Neuronal stem cell (in vitro differentiated cells): ENCODE results near the gene FGB.

Experiments
- DNase-seq: peaks from one replicate; pipeline ENCODE4 v3.0.0-alpha.2; 2013; ENCODE audit warnings: low spot score
- H2AFZ ChIP-seq: one replicate; pipeline ENCODE4 v1.6.1; 2013; ENCODE audit warnings: mild to moderate bottlenecking, low read length, inconsistent platforms
- H2AK5ac ChIP-seq: 2 replicates; pipeline ENCODE4 v1.6.1; 2013; ENCODE audit warnings: low read depth, mild to moderate bottlenecking, inconsistent platforms, low read length, moderate library complexity, mixed read lengths
- H2BK120ac ChIP-seq: 2 replicates; pipeline ENCODE4 v1.6.1; 2013; ENCODE audit warnings: low read depth, mild to moderate bottlenecking, inconsistent platforms, low read length, moderate library complexity, mixed read lengths
- H2BK12ac ChIP-seq: one replicate; pipeline ENCODE4 v1.6.1; 2013; ENCODE audit warnings: low read length, inconsistent platforms
- H2BK15ac ChIP-seq: 2 replicates; pipeline ENCODE4 v1.6.1; 2013; ENCODE audit warnings: mild to moderate bottlenecking, low read length, inconsistent platforms, mixed read lengths
- H2BK5ac ChIP-seq: one replicate; pipeline ENCODE4 v1.6.1; 2013; ENCODE audit warnings: inconsistent platforms, mild to moderate bottlenecking, low read length, moderate library complexity
- H3K14ac ChIP-seq: one replicate; pipeline ENCODE4 v1.6.1; 2013; ENCODE audit warnings: low read length, inconsistent platforms
- H3K18ac ChIP-seq: 2 replicates; pipeline ENCODE4 v1.6.1; 2013; ENCODE audit warnings: low read length, inconsistent platforms
- H3K23ac ChIP-seq: 2 replicates; pipeline ENCODE4 v1.6.1; 2013; ENCODE audit warnings: low read depth, mild to moderate bottlenecking, mixed read lengths, low read length, inconsistent platforms; ENCODE audit not compliant: poor library complexity
- H3K27ac ChIP-seq: replicated peaks from 3 replicates; pipeline ENCODE4 v1.5.1; 2013; ENCODE audit warnings: low read length, inconsistent platforms
- H3K27me3 ChIP-seq, 3 experiments: 2 replicates each; pipeline ENCODE4 v1.6.1; 2013; ENCODE audit warnings: low read length in 3 of 3, mild to moderate bottlenecking in 2 of 3, inconsistent platforms in 1 of 3, low read depth in 1 of 3, mixed read lengths in 1 of 3, moderate library complexity in 1 of 3; ENCODE audit not compliant: control insufficient read depth in 3 of 3, insufficient read depth in 3 of 3
- H3K36me3 ChIP-seq, 2 donors: replicated peaks in 1 of 2; 2 replicates each; pipeline ENCODE4 v1.6.1; 2013; ENCODE audit warnings: low read length in 2 of 2; ENCODE audit not compliant: control insufficient read depth in 2 of 2, insufficient read depth in 2 of 2
- H3K4ac ChIP-seq: 2 replicates; pipeline ENCODE4 v1.6.1; 2013; ENCODE audit warnings: inconsistent platforms, mild to moderate bottlenecking, low read length, moderate library complexity
- H3K4me1 ChIP-seq, 2 donors: 1 replicate in 1 of 2; 2 replicates in 1 of 2; pipeline ENCODE4 v1.6.1; 2013; ENCODE audit warnings: low read length in 2 of 2, low read depth in 1 of 2; ENCODE audit not compliant: control insufficient read depth in 2 of 2, insufficient read depth in 1 of 2
- H3K4me2 ChIP-seq: one replicate; pipeline ENCODE4 v1.6.1; 2013; ENCODE audit warnings: mild to moderate bottlenecking, low read length, inconsistent platforms; ENCODE audit not compliant: insufficient read depth, poor library complexity, severe bottlenecking
- H3K4me3 ChIP-seq, 2 donors: 2 replicates each; pipeline ENCODE4 v1.5.1; 2013; ENCODE audit warnings: low read length in 2 of 2, mild to moderate bottlenecking in 2 of 2, inconsistent platforms in 1 of 2, moderate library complexity in 1 of 2
- H3K79me1 ChIP-seq: one replicate; pipeline ENCODE4 v1.6.1; 2013; ENCODE audit warnings: low read depth, mild to moderate bottlenecking, inconsistent platforms, low read length, moderate library complexity
- H3K9ac ChIP-seq: one replicate; pipeline ENCODE4 v1.6.1; 2013; ENCODE audit warnings: mild to moderate bottlenecking, low read depth, low read length, inconsistent platforms; ENCODE audit not compliant: poor library complexity
- H3K9me3 ChIP-seq, 2 donors: replicated peaks in 1 of 2; 2 replicates each; pipeline versions ENCODE3 to v1.6.1; 2013; ENCODE audit warnings: low read length in 2 of 2, mild to moderate bottlenecking in 2 of 2, inconsistent platforms in 1 of 2, low read depth in 1 of 2, mixed read lengths in 1 of 2, moderate library complexity in 1 of 2; ENCODE audit not compliant: control insufficient read depth in 2 of 2, insufficient read depth in 1 of 2
- H4K8ac ChIP-seq: one replicate; pipeline ENCODE4 v1.6.1; 2013; ENCODE audit warnings: low read depth, mild to moderate bottlenecking, inconsistent platforms, low read length, moderate library complexity
- H4K91ac ChIP-seq: one replicate; pipeline ENCODE4 v1.6.1; 2013; ENCODE audit warnings: low read length, low read depth, mild to moderate bottlenecking, inconsistent platforms; ENCODE audit not compliant: poor library complexity
- WGBS, 2 donors: extraction: QIAGEN DNeasy Blood & Tissue Kit; methylation state at CpG; one replicate each; pipeline ENCODE4 v1.1.7; 2013; ENCODE audit warnings: missing lambda C conversion rate in 2 of 2, mixed read lengths in 1 of 2; ENCODE audit not compliant: insufficient read length in 2 of 2, insufficient replicate concordance in 1 of 2; ENCODE audit errors: extremely low coverage in 2 of 2; 5-methylcytosine and 5-hydroxymethylcytosine counted together

Gene FGB

GRCh38 chr4:154521607-154522006, 41.2 kb upstream of the FGB start:
- Histone ChIP-seq H2AFZ (no peak overlapping the region), H3K23ac (no peak overlapping the region), H3K9me3 (no peaks in the 10 kb centered on the region), H2AK5ac (no peak overlapping the region), H3K79me1 (no peaks in the 10 kb centered on the region), H3K14ac (no peak overlapping the region), H2BK5ac (no peak overlapping the region), H3K36me3 (no peaks in the 10 kb centered on the region), H3K27ac (no peak overlapping the region), H3K18ac (no peak overlapping the region), H4K91ac (no peak overlapping the region), H3K27me3 (no peaks in the 10 kb centered on the region), H2BK12ac (no peak overlapping the region), H3K4me2 (no peak overlapping the region), H2BK120ac (no peak overlapping the region), H3K4me3 (no peak overlapping the region), H2BK15ac (no peak overlapping the region), H3K4ac (no peak overlapping the region), H3K4me1 (peaks cover 2 to 22% of the 10 kb centered on the region in 2 donors), H3K9ac (no peak overlapping the region), H4K8ac (no peak overlapping the region)
- no peak for DNase-seq

GRCh38 chr4:154526151-154526550, 36.7 kb upstream of the FGB start:
- no CpG with 5 or more reads among the region's 2 CpGs for WGBS, 2 donors
- H3K27me3 ChIP-seq, result no peaks in the 10 kb centered on the region
- H2AK5ac ChIP-seq, result no peak overlapping the region
- H3K27ac ChIP-seq, result no peak overlapping the region
- peaks cover 2 to 11% of the 10 kb centered on the region in 2 donors for H3K4me1 ChIP-seq
- no peak overlapping the region for H2BK12ac ChIP-seq
- no peak overlapping the region for H2BK120ac ChIP-seq
- H3K18ac ChIP-seq, result no peak overlapping the region
- H2AFZ ChIP-seq, result no peak overlapping the region
- no peaks in the 10 kb centered on the region for H3K36me3 ChIP-seq
- no peak overlapping the region for H4K8ac ChIP-seq
- no peak overlapping the region for H3K23ac ChIP-seq
- H3K9me3 ChIP-seq, result no peaks in the 10 kb centered on the region
- H4K91ac ChIP-seq, result no peak overlapping the region
- no peaks in the 10 kb centered on the region for H3K79me1 ChIP-seq
- no peak overlapping the region for H3K4me2 ChIP-seq
- no peak overlapping the region for H3K4me3 ChIP-seq
- no peak for DNase-seq
- H2BK15ac ChIP-seq, result no peak overlapping the region
- H2BK5ac ChIP-seq, result no peak overlapping the region
- no peak overlapping the region for H3K4ac ChIP-seq
- no peak overlapping the region for H3K9ac ChIP-seq
- H3K14ac ChIP-seq, result no peak overlapping the region

GRCh38 chr4:154527308-154527707, 35.5 kb upstream of the FGB start:
- DNase-seq, result no peak
- WGBS, 2 donors, result no CpG with 5 or more reads among the region's 4 CpGs

GRCh38 chr4:154528869-154529268, 33.9 kb upstream of the FGB start:
- no peak overlapping the region for H2BK120ac ChIP-seq
- H2BK15ac ChIP-seq, result no peak overlapping the region
- H3K79me1 ChIP-seq, result no peaks in the 10 kb centered on the region
- no peak overlapping the region for H3K23ac ChIP-seq
- H3K9me3 ChIP-seq, result no peaks in the 10 kb centered on the region
- no peak overlapping the region for H2AFZ ChIP-seq
- no peak overlapping the region for H3K14ac ChIP-seq
- H3K4me3 ChIP-seq, result no peak overlapping the region
- no peaks in the 10 kb centered on the region for H3K36me3 ChIP-seq
- no peak overlapping the region for H2BK5ac ChIP-seq
- no CpG with 5 or more reads among the region's 2 CpGs for WGBS, 2 donors
- no peaks in the 10 kb centered on the region for H3K27me3 ChIP-seq
- peaks cover 2% of the 10 kb centered on the region in 2 donors for H3K4me1 ChIP-seq
- H2AK5ac ChIP-seq, result no peak overlapping the region
- H3K18ac ChIP-seq, result no peak overlapping the region
- H2BK12ac ChIP-seq, result no peak overlapping the region
- H3K9ac ChIP-seq, result no peak overlapping the region
- no peak overlapping the region for H3K4ac ChIP-seq
- no peak overlapping the region for H4K91ac ChIP-seq
- no peak for DNase-seq
- no peak overlapping the region for H4K8ac ChIP-seq
- no peak overlapping the region for H3K27ac ChIP-seq
- no peak overlapping the region for H3K4me2 ChIP-seq

More at GRCh38 chr4:154527308-154527707, 35.5 kb upstream of the FGB start:
- no peak overlapping the region for H3K4ac ChIP-seq
- H3K27me3 ChIP-seq, result no peaks in the 10 kb centered on the region
- no peak overlapping the region for H2AK5ac ChIP-seq
- no peak overlapping the region for H4K91ac ChIP-seq
- H3K18ac ChIP-seq, result no peak overlapping the region
- no peaks in the 10 kb centered on the region for H3K9me3 ChIP-seq
- H3K4me2 ChIP-seq, result no peak overlapping the region
- no peak overlapping the region for H3K4me3 ChIP-seq
- no peak overlapping the region for H3K14ac ChIP-seq
- H4K8ac ChIP-seq, result no peak overlapping the region
- no peak overlapping the region for H2BK120ac ChIP-seq
- no peak overlapping the region for H3K27ac ChIP-seq
- no peaks in the 10 kb centered on the region for H3K36me3 ChIP-seq
- H3K9ac ChIP-seq, result no peak overlapping the region
- no peak overlapping the region for H2BK12ac ChIP-seq
- no peak overlapping the region for H2BK15ac ChIP-seq
- no peaks in the 10 kb centered on the region for H3K79me1 ChIP-seq
- no peak overlapping the region for H2BK5ac ChIP-seq
- H3K23ac ChIP-seq, result no peak overlapping the region
- H2AFZ ChIP-seq, result no peak overlapping the region
- H3K4me1 ChIP-seq, result peaks cover 2% of the 10 kb centered on the region in 2 donors
